Liver (tissue), 9 donors: Measurements from ENCODE around the gene ZSCAN31. TPM values are rescaled to one million over a fixed set of nuclear protein-coding genes. Genes with fewer than 3 reads are reported as not detected.

Experiments used
- DNase-seq: peaks from one replicate; pipeline ENCODE4 v3.0.0-alpha.2; 2017; ENCODE audit warnings: low spot score
- H3K27ac ChIP-seq, 2 donors: one replicate each; pipeline ENCODE4 v1.7.0; 2013; ENCODE audit warnings: inconsistent platforms in 2 of 2, low read length in 2 of 2, control low read depth in 1 of 2, low read depth in 1 of 2, mild to moderate bottlenecking in 1 of 2
- H3K27me3 ChIP-seq, 4 donors: one replicate each; pipeline versions ENCODE4 v1.6.1 to v1.7.0; 2013; ENCODE audit warnings: low read length in 3 of 4, inconsistent platforms in 1 of 4, mild to moderate bottlenecking in 1 of 4, moderate library complexity in 1 of 4; ENCODE audit not compliant: control insufficient read depth in 4 of 4, insufficient read depth in 4 of 4
- H3K36me3 ChIP-seq, 4 donors: one replicate each; pipeline versions ENCODE4 v1.6.1 to v1.7.0; 2013; ENCODE audit warnings: low read length in 3 of 4, mild to moderate bottlenecking in 3 of 4, low read depth in 1 of 4, moderate library complexity in 1 of 4; ENCODE audit not compliant: control insufficient read depth in 4 of 4, insufficient read depth in 3 of 4
- H3K4me1 ChIP-seq, 4 donors: one replicate each; pipeline versions ENCODE4 v1.6.1 to v1.7.0; 2013; ENCODE audit warnings: low read length in 3 of 4, mild to moderate bottlenecking in 3 of 4, moderate library complexity in 1 of 4; ENCODE audit not compliant: control insufficient read depth in 4 of 4, insufficient read depth in 4 of 4
- H3K4me3 ChIP-seq, 3 donors: one replicate each; pipeline versions ENCODE4 v1.6.1 to v1.7.0; 2013; ENCODE audit warnings: low read length in 3 of 3, control low read depth in 1 of 3, low read depth in 1 of 3, mild to moderate bottlenecking in 1 of 3
- H3K9ac ChIP-seq, 2 donors: one replicate each; pipeline ENCODE4 v1.7.0; 2013; ENCODE audit warnings: low read length in 2 of 2, mild to moderate bottlenecking in 2 of 2, moderate library complexity in 2 of 2, control low read depth in 1 of 2, low read depth in 1 of 2
- H3K9me3 ChIP-seq, 4 donors: one replicate each; pipeline versions ENCODE4 v1.6.1 to v1.7.0; 2013; ENCODE audit warnings: low read length in 3 of 4; ENCODE audit not compliant: control insufficient read depth in 4 of 4
- EGR1 ChIP-seq, 2 donors: IDR thresholded peaks; 2 replicates each; pipeline ENCODE4 v1.6.1; 2016 to 2018; ENCODE audit warnings: antibody characterized with exemption in 2 of 2, low read depth in 2 of 2
- FOXA1 ChIP-seq: IDR thresholded peaks from 2 replicates; pipeline ENCODE4 v1.6.1; 2016; ENCODE audit warnings: antibody characterized with exemption
- HNF4A ChIP-seq, 2 donors: conservative IDR thresholded peaks; 2 replicates each; pipeline ENCODE4 v1.6.1; 2016; ENCODE audit warnings: antibody characterized with exemption in 2 of 2, mild to moderate bottlenecking in 2 of 2
- HNF4G ChIP-seq: IDR thresholded peaks from 2 replicates; pipeline ENCODE4 v1.6.1; 2016; ENCODE audit warnings: antibody characterized with exemption
- JUND ChIP-seq, 2 donors: IDR thresholded peaks; 2 replicates each; pipeline ENCODE4 v1.6.1; 2016; ENCODE audit warnings: antibody characterized with exemption in 2 of 2
- NR2F2 ChIP-seq: IDR thresholded peaks from 2 replicates; pipeline ENCODE4 v1.6.1; 2016; ENCODE audit warnings: antibody characterized with exemption
- RAD21 ChIP-seq, 2 donors: IDR thresholded peaks; 2 replicates each; pipeline ENCODE4 v1.6.1; 2016; ENCODE audit warnings: antibody characterized with exemption in 2 of 2, mild to moderate bottlenecking in 2 of 2
- SP1 ChIP-seq: IDR thresholded peaks from 2 replicates; pipeline ENCODE4 v1.6.1; 2018; ENCODE audit warnings: antibody characterized with exemption, mild to moderate bottlenecking
- TAF1 ChIP-seq: conservative IDR thresholded peaks from 2 replicates; pipeline ENCODE4 v1.6.1; 2016; ENCODE audit warnings: antibody characterized with exemption, mild to moderate bottlenecking
- YY1 ChIP-seq: IDR thresholded peaks from 2 replicates; pipeline ENCODE4 v1.6.1; 2016; ENCODE audit warnings: antibody characterized with exemption, mild to moderate bottlenecking
- WGBS: extraction: QIAGEN DNeasy Blood & Tissue Kit; methylation state at CpG from one replicate; pipeline ENCODE4 v1.1.7; 2013; 5-methylcytosine and 5-hydroxymethylcytosine counted together
- polyA plus RNA-seq, 2 donors: library from polyadenylated mRNA; stranded (reverse) in 1 of 2; unstranded in 1 of 2; fragments of 200-250 nt in 1 of 2; fragments of >200 nt in 1 of 2; fragmentation: Nextera tagmentation in 1 of 2; extraction: Ambion mirVana in 1 of 2; gene quantifications; one replicate each; pipeline versions ENCODE4 v1.2.1 to v1.2.3, GENCODE V29; 2013 to 2015
- total RNA-seq, 2 donors: library from RNA; depleted of rRNA; stranded (reverse); fragments of >200 nt; gene quantifications; one replicate each; pipeline ENCODE4 v1.2.3, GENCODE V29; 2014
- TF ChIP-seq, protein P1 (sequence below): IDR thresholded peaks from 2 replicates; pipeline ENCODE4 v1.6.1; 2016; ENCODE audit warnings: antibody characterized with exemption
- TF ChIP-seq, protein P2 (sequence below): IDR thresholded peaks from 2 replicates; pipeline ENCODE4 v1.6.1; 2016; ENCODE audit warnings: antibody characterized with exemption, mild to moderate bottlenecking
- TF ChIP-seq, protein P3 (sequence below): fragments of 150-350 bp; IDR thresholded peaks from 2 replicates; pipeline ENCODE4 v1.5.1; 2017; ENCODE audit warnings: improper control_type of control experiment, low read depth, low read length; ENCODE audit not compliant: missing input control
- TF ChIP-seq, protein P4 (sequence below): IDR thresholded peaks from 2 replicates; pipeline ENCODE4 v1.6.1; 2016; ENCODE audit warnings: antibody characterized with exemption
- TF ChIP-seq, protein P5 (sequence below): IDR thresholded peaks from 2 replicates; pipeline ENCODE4 v1.6.1; 2016; ENCODE audit warnings: antibody characterized with exemption
- donor health status: healthy.
- donor health status: healthy.
- donor health status: healthy.
- donor health status: healthy.
- donor health status: healthy.

The ZSCAN31 gene
- total and polyA plus RNA-seq, 4 donors = 3.3 to 10.2 (median 3.7) TPM

DNA sequence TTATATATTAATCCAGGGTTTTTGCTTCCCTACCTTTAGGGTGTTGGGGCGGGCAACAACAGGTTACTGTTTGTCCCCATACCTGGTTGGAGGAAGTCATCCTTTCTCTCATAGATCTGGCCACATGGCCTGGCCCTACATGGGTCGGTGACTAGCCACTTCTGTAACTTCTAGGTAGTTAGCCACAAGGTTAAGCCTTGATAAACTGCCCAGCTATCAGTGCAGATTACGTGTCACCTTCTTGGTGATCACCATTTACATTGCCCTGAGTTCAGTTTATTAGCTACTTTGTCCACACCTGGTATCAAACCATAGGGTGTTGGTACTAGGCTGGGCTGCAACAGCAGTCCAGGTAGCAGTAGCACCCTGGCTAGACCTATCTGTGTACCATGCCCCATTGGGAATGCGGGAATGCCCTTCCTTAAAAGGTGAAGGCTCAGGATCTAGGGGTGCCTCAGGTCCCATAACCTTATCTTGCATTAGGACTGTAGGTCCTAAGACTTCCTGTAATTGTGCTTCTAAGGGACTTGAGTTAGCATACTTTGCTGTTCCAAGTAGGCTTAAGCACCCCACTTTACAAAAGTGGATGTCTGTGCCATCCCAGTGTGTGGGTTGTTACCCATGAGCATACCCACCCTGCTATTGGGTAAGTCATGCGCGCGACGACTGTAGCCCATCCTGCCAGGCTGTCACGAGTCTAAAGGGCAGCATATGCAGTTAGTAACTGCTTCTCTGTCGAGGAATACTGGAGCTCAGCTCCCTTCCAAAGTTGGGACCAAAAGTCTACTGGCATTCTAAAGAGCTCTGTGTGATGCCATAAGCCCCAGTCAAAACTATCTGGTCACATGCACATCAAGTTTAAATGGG, 19.0 kb upstream of the ZSCAN31 start:
- Histone ChIP-seq H3K9ac (peak overlapping the region; percentile 66 to 91), H3K27ac (peak overlapping the region; percentile 83 to 92)
- peak in 1 of 2 donors; percentile 2 for TF ChIP-seq HNF4A (conservative IDR thresholded peaks at IDR 0.05)
- TF ChIP-seq, protein P1, sequence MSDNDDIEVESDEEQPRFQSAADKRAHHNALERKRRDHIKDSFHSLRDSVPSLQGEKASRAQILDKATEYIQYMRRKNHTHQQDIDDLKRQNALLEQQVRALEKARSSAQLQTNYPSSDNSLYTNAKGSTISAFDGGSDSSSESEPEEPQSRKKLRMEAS = no peak

DNA sequence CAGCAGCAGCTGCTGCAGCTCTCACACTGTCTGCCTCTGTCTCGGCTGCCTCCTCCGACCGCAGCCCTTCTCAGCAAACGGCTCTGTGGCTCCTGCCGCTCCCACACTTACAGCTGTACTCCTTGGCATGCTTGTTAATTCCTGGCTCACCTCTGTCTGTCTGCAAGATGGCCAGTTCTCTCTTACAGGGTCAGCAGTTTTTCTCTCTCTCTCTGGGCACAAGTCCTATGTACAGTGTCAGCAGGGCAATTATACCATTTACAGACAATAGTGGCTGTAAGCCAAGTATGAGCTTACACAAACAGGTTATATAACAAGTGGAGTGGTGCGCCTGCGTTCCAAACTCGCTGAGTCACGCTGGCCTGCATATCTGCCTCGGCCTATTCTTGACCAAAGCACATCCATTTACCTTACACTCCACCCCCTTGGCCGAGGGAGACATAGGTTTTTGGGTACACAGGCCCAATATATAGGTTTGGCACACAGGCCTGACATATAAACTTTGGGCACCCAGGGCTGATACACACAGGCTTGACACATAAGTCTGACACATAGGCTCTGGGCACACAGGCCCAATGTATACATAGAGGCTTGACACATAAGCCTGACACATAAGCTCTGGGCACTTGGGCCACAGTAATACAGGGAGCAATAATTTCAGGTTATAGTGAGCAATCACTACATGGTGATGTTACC, 18.2 kb upstream of the ZSCAN31 start:
- peak overlapping the region in 1 of 2 donors; percentile 8 for H3K27ac ChIP-seq
- H3K4me1 ChIP-seq = peaks cover 4 to 36% (median 27%) of the 10 kb centered on the region in 4 donors
- H3K36me3 ChIP-seq = no peaks in the 10 kb centered on the region
- DNase-seq = no peak
- H3K27me3 ChIP-seq = no peaks in the 10 kb centered on the region
- WGBS = 84% methylated on average over 11 of the region's 11 CpGs
- no peak overlapping the region for H3K9ac ChIP-seq
- TF ChIP-seq NR2F2 (no peak), TAF1 (no peak), JUND (IDR thresholded peaks at IDR 0.05) (no peak), HNF4G (no peak), EGR1 (IDR thresholded peaks at IDR 0.05; ENCODE audit: low read depth in 2 of 2) (no peak), YY1 (no peak), SP1 (no peak), FOXA1 (no peak), RAD21 (IDR thresholded peaks at IDR 0.05) (no peak)
- TF ChIP-seq, protein P2, sequence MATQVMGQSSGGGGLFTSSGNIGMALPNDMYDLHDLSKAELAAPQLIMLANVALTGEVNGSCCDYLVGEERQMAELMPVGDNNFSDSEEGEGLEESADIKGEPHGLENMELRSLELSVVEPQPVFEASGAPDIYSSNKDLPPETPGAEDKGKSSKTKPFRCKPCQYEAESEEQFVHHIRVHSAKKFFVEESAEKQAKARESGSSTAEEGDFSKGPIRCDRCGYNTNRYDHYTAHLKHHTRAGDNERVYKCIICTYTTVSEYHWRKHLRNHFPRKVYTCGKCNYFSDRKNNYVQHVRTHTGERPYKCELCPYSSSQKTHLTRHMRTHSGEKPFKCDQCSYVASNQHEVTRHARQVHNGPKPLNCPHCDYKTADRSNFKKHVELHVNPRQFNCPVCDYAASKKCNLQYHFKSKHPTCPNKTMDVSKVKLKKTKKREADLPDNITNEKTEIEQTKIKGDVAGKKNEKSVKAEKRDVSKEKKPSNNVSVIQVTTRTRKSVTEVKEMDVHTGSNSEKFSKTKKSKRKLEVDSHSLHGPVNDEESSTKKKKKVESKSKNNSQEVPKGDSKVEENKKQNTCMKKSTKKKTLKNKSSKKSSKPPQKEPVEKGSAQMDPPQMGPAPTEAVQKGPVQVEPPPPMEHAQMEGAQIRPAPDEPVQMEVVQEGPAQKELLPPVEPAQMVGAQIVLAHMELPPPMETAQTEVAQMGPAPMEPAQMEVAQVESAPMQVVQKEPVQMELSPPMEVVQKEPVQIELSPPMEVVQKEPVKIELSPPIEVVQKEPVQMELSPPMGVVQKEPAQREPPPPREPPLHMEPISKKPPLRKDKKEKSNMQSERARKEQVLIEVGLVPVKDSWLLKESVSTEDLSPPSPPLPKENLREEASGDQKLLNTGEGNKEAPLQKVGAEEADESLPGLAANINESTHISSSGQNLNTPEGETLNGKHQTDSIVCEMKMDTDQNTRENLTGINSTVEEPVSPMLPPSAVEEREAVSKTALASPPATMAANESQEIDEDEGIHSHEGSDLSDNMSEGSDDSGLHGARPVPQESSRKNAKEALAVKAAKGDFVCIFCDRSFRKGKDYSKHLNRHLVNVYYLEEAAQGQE = no peak
- TF ChIP-seq, protein P3, sequence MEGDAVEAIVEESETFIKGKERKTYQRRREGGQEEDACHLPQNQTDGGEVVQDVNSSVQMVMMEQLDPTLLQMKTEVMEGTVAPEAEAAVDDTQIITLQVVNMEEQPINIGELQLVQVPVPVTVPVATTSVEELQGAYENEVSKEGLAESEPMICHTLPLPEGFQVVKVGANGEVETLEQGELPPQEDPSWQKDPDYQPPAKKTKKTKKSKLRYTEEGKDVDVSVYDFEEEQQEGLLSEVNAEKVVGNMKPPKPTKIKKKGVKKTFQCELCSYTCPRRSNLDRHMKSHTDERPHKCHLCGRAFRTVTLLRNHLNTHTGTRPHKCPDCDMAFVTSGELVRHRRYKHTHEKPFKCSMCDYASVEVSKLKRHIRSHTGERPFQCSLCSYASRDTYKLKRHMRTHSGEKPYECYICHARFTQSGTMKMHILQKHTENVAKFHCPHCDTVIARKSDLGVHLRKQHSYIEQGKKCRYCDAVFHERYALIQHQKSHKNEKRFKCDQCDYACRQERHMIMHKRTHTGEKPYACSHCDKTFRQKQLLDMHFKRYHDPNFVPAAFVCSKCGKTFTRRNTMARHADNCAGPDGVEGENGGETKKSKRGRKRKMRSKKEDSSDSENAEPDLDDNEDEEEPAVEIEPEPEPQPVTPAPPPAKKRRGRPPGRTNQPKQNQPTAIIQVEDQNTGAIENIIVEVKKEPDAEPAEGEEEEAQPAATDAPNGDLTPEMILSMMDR = no peak
- TF ChIP-seq, protein P4, sequence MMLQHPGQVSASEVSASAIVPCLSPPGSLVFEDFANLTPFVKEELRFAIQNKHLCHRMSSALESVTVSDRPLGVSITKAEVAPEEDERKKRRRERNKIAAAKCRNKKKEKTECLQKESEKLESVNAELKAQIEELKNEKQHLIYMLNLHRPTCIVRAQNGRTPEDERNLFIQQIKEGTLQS = no peak
- TF ChIP-seq, protein P1 = no peak
- TF ChIP-seq, protein P5, sequence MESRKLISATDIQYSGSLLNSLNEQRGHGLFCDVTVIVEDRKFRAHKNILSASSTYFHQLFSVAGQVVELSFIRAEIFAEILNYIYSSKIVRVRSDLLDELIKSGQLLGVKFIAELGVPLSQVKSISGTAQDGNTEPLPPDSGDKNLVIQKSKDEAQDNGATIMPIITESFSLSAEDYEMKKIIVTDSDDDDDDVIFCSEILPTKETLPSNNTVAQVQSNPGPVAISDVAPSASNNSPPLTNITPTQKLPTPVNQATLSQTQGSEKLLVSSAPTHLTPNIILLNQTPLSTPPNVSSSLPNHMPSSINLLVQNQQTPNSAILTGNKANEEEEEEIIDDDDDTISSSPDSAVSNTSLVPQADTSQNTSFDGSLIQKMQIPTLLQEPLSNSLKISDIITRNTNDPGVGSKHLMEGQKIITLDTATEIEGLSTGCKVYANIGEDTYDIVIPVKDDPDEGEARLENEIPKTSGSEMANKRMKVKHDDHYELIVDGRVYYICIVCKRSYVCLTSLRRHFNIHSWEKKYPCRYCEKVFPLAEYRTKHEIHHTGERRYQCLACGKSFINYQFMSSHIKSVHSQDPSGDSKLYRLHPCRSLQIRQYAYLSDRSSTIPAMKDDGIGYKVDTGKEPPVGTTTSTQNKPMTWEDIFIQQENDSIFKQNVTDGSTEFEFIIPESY = no peak
- no peak overlapping the region for H3K4me3 ChIP-seq
- H3K9me3 ChIP-seq = no peaks in the 10 kb centered on the region

More for the DNA sequence above, 19.0 kb upstream of the ZSCAN31 start:
- H3K4me3 ChIP-seq = peak overlapping the region; percentile 67 to 71 (median 69)
- WGBS = 57% methylated on average over 10 of the region's 10 CpGs
- peaks cover 4 to 36% (median 27%) of the 10 kb centered on the region in 4 donors for H3K4me1 ChIP-seq
- no peaks in the 10 kb centered on the region for H3K27me3 ChIP-seq
- H3K36me3 ChIP-seq = no peaks in the 10 kb centered on the region
- DNase-seq = no peak
- H3K9me3 ChIP-seq = no peaks in the 10 kb centered on the region
